MM.1S (cell line): ENCODE measurements around the gene NAA80.

Experiments
- DNase-seq: peaks from one replicate; pipeline ENCODE4 v3.0.0-alpha.2; 2015
- H2AFZ ChIP-seq: fragments of 300-600 bp; sonication (generic); 2 replicates; pipeline ENCODE4 v1.6.0; 2016; ENCODE audit warnings: antibody characterized with exemption, low read length
- H3F3A ChIP-seq: fragments of 300-600 bp; sonication (generic); 2 replicates; pipeline ENCODE4 v1.6.1; 2016; ENCODE audit warnings: mild to moderate bottlenecking, antibody characterized with exemption, low read length, moderate library complexity, mixed read lengths; ENCODE audit not compliant: insufficient read depth
- H3K27ac ChIP-seq: fragments of 300-600 bp; sonication (generic); 2 replicates; pipeline ENCODE4 v1.5.1; 2016; ENCODE audit warnings: mild to moderate bottlenecking, low read length
- H3K27me3 ChIP-seq: fragments of 300-600 bp; sonication (generic); replicated peaks from 2 replicates; pipeline ENCODE4 v1.6.0; 2016; ENCODE audit warnings: low read length; ENCODE audit not compliant: insufficient read depth
- H3K36me3 ChIP-seq: fragments of 300-600 bp; sonication (generic); replicated peaks from 2 replicates; pipeline ENCODE4 v1.6.1; 2016; ENCODE audit warnings: mild to moderate bottlenecking, low read length, mixed read lengths; ENCODE audit not compliant: insufficient read depth
- H3K4me1 ChIP-seq: fragments of 300-600 bp; sonication (generic); 2 replicates; pipeline ENCODE4 v1.6.1; 2016; ENCODE audit warnings: low read length, mixed read lengths
- H3K4me2 ChIP-seq: fragments of 300-600 bp; sonication (generic); 2 replicates; pipeline ENCODE4 v1.6.0; 2016; ENCODE audit warnings: low read depth, low read length
- H3K4me3 ChIP-seq: fragments of 300-600 bp; sonication (generic); 2 replicates; pipeline ENCODE4 v1.5.1; 2016; ENCODE audit warnings: low read length, mixed read lengths
- H3K79me2 ChIP-seq: fragments of 300-600 bp; sonication (generic); 2 replicates; pipeline ENCODE4 v1.6.1; 2016; ENCODE audit warnings: mixed run types, low read length, mixed read lengths
- H3K9ac ChIP-seq: fragments of 300-600 bp; sonication (generic); 2 replicates; pipeline ENCODE4 v1.6.1; 2016; ENCODE audit warnings: low read length, mixed read lengths
- H3K9me2 ChIP-seq: fragments of 300-600 bp; sonication (generic); replicated peaks from 2 replicates; pipeline ENCODE4 v1.6.1; 2016; ENCODE audit warnings: mild to moderate bottlenecking, low read length, mixed read lengths; ENCODE audit not compliant: insufficient read depth
- H3K9me3 ChIP-seq: fragments of 300-600 bp; sonication (generic); replicated peaks from 2 replicates; pipeline ENCODE4 v1.6.1; 2016; ENCODE audit warnings: mild to moderate bottlenecking, low read length, mixed read lengths; ENCODE audit not compliant: insufficient read depth
- H4K20me1 ChIP-seq: fragments of 300-600 bp; sonication (generic); 2 replicates; pipeline ENCODE4 v1.6.1; 2016; ENCODE audit warnings: mild to moderate bottlenecking, low read length, moderate library complexity, mixed read lengths; ENCODE audit not compliant: insufficient read depth
- EZH2 ChIP-seq: fragments of 300-600 bp; sonication (generic); optimal IDR thresholded peaks from 2 replicates; pipeline ENCODE3; 2017; ENCODE audit warnings: low read depth, mild to moderate bottlenecking, antibody characterized with exemption, low read length, mixed read lengths
- EZH2phosphoT487 ChIP-seq: fragments of 300-600 bp; sonication (generic); IDR thresholded peaks from 2 replicates; pipeline ENCODE4 v1.6.1; 2018; ENCODE audit warnings: antibody characterized with exemption, low read length
- TF ChIP-seq, protein P1 (sequence below): fragments of 300-600 bp; sonication (generic); IDR thresholded peaks from 2 replicates; pipeline ENCODE4 v1.5.1; 2016; ENCODE audit warnings: antibody characterized with exemption, low read length, mixed read lengths

The NAA80 gene

DNA sequence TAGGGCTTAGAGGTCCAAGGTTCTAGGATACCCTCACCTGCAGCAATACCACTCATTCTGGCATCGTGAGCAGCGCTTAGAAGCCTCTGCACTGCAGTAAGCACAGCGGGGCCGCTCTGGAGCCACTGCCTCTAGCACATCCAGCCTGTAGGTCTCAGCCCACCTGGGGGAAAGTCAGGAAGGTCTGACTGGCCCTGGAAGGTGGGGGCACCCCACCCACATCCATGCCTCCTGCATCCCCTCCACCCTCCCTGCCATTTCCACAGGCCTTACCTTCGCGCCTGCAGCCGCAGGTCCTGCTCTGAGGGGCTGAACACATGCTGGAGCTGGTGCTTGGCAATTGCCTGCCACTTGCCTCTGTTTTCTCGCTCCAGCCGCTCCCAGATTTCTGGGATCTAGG is 42.3 kb upstream of the NAA80 start:
- Histone ChIP-seq H3K27me3 (peaks cover 10% of the 10 kb centered on the region; the same call in 1 of the 2 replicates), H3K79me2 (peaks cover 12% of the 10 kb centered on the region), H3K36me3 (no peaks in the 10 kb centered on the region), H3K9ac (no peak overlapping the region), H3K4me2 (no peak overlapping the region), H2AFZ (no peak overlapping the region), H3K9me2 (no peaks in the 10 kb centered on the region), H3K4me1 (peaks cover 10% of the 10 kb centered on the region), H3F3A (peaks cover 11% of the 10 kb centered on the region), H4K20me1 (no peaks in the 10 kb centered on the region), H3K9me3 (no peaks in the 10 kb centered on the region), H3K27ac (no peak overlapping the region), H3K4me3 (no peak overlapping the region)
- no peak for DNase-seq
- TF ChIP-seq EZH2phosphoT487 = no peak
- TF ChIP-seq, protein P1, sequence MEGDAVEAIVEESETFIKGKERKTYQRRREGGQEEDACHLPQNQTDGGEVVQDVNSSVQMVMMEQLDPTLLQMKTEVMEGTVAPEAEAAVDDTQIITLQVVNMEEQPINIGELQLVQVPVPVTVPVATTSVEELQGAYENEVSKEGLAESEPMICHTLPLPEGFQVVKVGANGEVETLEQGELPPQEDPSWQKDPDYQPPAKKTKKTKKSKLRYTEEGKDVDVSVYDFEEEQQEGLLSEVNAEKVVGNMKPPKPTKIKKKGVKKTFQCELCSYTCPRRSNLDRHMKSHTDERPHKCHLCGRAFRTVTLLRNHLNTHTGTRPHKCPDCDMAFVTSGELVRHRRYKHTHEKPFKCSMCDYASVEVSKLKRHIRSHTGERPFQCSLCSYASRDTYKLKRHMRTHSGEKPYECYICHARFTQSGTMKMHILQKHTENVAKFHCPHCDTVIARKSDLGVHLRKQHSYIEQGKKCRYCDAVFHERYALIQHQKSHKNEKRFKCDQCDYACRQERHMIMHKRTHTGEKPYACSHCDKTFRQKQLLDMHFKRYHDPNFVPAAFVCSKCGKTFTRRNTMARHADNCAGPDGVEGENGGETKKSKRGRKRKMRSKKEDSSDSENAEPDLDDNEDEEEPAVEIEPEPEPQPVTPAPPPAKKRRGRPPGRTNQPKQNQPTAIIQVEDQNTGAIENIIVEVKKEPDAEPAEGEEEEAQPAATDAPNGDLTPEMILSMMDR = no peak
- no peak for TF ChIP-seq EZH2

DNA sequence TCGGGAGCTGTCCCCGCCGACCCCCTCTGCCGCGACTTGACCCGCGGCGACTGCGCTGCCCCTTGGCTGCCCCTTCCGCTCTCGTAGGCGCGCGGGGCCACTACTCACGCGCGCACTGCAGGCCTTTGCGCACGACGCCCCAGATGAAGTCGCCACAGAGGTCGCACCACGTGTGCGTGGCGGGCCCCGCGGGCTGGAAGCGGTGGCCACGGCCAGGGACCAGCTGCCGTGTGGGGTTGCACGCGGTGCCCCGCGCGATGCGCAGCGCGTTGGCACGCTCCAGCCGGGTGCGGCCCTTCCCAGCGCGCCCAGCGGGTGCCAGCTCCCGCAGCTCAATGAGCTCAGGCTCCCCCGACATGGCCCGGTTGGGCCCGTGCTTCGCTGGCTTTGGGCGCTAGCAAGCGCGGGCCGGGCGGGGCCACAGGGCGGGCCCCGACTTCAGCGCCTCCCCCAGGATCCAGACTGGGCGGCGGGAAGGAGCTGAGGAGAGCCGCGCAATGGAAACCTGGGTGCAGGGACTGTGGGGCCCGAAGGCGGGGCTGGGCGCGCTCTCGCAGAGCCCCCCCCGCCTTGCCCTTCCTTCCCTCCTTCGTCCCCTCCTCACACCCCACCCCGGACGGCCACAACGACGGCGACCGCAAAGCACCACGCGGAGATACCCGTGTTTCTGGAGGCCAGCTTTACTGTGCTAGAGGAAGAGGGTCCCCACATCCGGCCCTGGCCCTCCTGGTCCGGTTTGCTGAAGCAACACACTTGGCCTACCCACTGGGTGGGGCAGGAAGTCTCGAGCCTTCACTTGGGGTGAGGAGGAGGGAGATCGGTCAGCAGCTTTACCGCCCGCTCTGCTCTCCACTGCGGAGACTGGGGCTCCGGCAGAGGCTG is 41.5 kb upstream of the NAA80 start, which contains the start of gene RASSF1:
Gene RASSF1, minus strand, starts transcription at position 389 of the 882 bp plus-strand sequence. Its CDS starts 31 bp downstream, at position 358.
- peak within 1 kb of the TSS; percentile 59; the same call in 1 of the 2 replicates for H2AFZ ChIP-seq
- peaks cover 21% of the 10 kb centered on the region for H3K79me2 ChIP-seq
- no peaks in the 10 kb centered on the region for H3K9me3 ChIP-seq
- H4K20me1 ChIP-seq = no peaks in the 10 kb centered on the region
- H3F3A ChIP-seq = peaks cover 17% of the 10 kb centered on the region
- DNase-seq = no peak
- H3K4me2 ChIP-seq = peak within 1 kb of the TSS; percentile 67; the same call in 1 of the 2 replicates
- no peak within 1 kb of the TSS for H3K9ac ChIP-seq
- H3K4me1 ChIP-seq = peaks cover 7% of the 10 kb centered on the region
- no peaks in the 10 kb centered on the region for H3K36me3 ChIP-seq
- H3K27ac ChIP-seq = no peak within 1 kb of the TSS
- no peak for TF ChIP-seq EZH2phosphoT487
- TF ChIP-seq, protein P1 = no peak
- no peak for TF ChIP-seq EZH2
- peak within 1 kb of the TSS; percentile 30; the same call in 1 of the 2 replicates for H3K4me3 ChIP-seq
- H3K27me3 ChIP-seq = peaks cover 10% of the 10 kb centered on the region; the same call in 1 of the 2 replicates
- H3K9me2 ChIP-seq = no peaks in the 10 kb centered on the region

DNA sequence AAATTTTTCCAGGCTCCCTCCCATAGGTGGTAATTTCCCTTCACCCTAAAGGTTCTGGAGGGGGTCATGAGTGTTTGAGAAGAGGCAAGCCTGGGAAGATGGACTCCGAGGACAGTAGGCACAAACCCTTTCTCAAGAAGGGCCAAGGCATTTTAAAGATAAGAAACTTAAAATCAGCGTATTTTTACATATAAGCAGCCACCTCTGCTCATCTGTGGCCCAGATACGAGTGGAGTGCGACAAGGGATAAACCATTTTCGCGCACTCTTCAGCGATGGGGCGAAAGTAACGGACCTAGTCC is 40.9 kb upstream of the NAA80 start:
- Histone ChIP-seq H3K9me2 (no peaks in the 10 kb centered on the region), H2AFZ (peak overlapping the region; percentile 59; the same call in 1 of the 2 replicates), H3F3A (peaks cover 17% of the 10 kb centered on the region), H3K4me1 (peaks cover 4% of the 10 kb centered on the region), H3K9me3 (no peaks in the 10 kb centered on the region), H3K4me2 (peak overlapping the region; percentile 67; the same call in 1 of the 2 replicates), H3K4me3 (0 out of 2 replicates have a peak overlapping the region, but pooled peaks have one; percentile 30), H3K79me2 (peaks cover 27% of the 10 kb centered on the region), H3K36me3 (no peaks in the 10 kb centered on the region), H3K27me3 (peaks cover 10% of the 10 kb centered on the region; the same call in 1 of the 2 replicates), H3K9ac (no peak overlapping the region), H4K20me1 (no peaks in the 10 kb centered on the region), H3K27ac (no peak overlapping the region)
- no peak for DNase-seq
- no peak for TF ChIP-seq EZH2
- no peak for TF ChIP-seq EZH2phosphoT487
- TF ChIP-seq, protein P1 = no peak
